GM18951 (cell line): Measurements from ENCODE around the gene ZPR1.

Experiments
- POLR2A ChIP-seq: IDR thresholded peaks from 4 replicates; pipeline ENCODE4 v1.6.1; 2011; ENCODE audit warnings: mild to moderate bottlenecking; ENCODE audit not compliant: insufficient read length, insufficient read depth; ENCODE audit errors: extremely low read depth
- in situ Hi-C: fragments of 300-500 bp; cut with MboI; formaldehyde crosslinking; loops from one replicate; pipeline ENCODE4 v1.12.0; 2022; ENCODE audit warnings: low sequenced_read_pairs, mixed read lengths, inconsistent platforms; ENCODE audit not compliant: unreplicated experiment

The ZPR1 gene

DNA sequence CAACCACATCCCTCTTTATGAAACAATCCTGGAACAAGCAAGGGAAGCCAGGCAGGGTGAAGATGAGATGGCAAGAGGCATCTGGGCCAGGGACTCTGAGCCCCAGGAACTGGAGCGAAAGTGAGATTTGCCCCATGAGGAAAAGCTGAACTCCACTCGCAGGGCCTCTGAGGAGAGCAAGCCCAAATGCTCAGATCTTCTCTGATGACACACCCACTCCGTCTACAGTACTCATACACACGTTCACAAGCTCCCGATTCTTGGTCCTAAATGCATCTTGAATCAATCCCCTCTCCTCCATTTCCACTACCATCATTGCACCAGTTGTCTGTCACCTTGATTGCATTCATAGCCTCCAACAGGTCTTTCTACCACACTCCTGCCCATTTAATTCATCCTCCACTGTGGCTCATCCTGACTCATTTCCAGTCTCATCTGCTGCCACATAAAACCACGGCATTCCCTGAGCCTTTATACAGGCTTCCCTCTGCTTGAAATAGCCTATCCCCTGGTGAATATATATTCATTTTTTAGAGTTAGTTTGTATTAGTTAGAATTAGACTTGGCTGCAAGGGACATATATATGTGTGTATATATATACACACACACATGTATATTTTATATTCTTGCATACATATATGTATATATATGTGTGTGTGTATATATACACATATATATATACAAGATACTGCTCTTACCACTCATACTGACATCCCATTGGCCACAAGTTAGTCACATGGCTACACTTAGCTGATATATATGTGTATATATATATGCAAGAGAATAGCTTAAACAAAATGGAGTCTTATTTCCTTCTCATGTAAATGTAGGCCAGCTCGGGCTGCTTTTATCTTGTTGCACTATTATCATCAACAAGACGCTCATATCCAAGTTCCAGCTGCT lies 5.3 kb upstream of the ZPR1 start:
- no peak for TF ChIP-seq POLR2A
- in situ Hi-C loops, result no loop called here

DNA sequence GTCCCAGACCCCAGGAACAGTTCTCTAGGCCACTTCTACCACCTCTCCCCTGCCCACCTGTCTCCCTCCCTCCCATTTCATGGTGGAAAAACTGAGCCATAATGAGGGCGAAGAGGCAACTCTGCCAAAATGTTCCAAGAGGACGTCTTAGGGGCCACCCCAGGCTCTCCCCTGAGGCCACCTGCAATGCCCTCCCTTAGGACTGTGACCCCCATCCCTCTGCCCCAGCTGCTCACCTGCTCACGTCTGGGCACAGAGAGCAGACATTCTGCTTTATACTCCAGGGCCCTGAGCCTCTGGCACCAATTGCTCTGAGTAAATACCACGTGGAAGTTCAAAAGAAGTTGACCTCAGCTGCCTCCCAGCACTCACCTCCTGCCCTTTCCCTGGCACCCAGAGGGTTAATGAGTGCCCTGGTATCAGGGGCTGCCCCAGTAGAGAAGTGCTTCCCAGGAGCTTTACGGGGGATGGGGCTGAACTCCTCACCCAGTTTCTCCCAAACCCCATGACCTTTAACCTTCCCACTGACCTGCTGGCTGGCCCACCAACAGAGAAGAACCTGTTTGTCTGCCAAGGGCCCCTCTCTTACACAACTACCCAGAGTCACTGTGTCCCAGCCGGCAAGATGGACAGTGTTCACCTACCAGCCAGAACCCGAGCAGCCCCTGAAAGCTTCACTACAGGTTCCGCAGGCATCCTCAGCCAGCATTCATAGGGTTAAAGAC lies 4.5 kb upstream of the ZPR1 start:
- TF ChIP-seq POLR2A, result no peak
- in situ Hi-C loops, result no loop called here

GRCh38 chr11:116791813-116792143 lies 4.0 kb upstream of the ZPR1 start, which contains the start of gene APOA5:
APOA5 (minus strand) TSS chr11:116791879; CDS start chr11:116791860, 19 bp downstream.
- in situ Hi-C loops, result no loop called here
- no peak for TF ChIP-seq POLR2A

DNA sequence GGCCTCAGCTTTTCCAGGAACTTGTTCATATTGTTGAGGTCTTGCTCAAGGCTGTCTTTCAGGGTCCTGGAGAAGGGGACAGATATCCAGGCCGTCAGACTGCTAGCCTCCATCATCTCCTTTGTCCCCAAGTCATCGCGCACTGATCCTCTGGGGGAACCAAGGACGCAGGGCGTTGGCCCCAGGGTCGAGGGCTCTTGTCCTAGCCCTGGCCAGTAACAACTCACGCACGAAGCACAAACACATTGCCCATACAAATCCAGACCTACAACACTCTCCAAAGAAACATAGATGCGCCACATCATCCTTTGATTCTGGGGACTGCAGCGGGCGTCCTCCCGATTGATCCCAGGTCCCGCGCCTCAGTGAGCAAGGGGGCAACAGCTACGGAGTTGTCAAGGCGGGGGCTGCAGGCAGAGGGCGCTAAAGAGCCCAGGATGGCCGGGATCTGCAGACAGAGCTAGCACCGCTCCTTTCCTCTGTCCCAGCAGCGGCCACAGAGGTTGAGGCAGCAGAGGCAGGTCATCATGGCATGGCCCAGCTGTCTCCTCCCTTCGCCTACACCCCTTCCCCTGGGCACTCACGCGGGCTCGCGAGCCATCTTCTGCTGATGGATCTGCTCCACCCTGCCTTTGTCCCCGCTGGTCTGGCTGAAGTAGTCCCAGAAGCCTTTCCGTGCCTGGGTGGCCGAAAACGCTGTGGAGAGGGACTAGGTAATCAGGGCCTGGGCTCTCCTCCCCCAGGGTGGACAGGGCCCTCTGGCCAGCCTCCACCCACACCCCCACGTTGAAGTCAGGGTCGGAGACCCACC lies 3.4 kb upstream of the ZPR1 start:
- TF ChIP-seq POLR2A, result no peak
- in situ Hi-C loops, result no loop called here

DNA sequence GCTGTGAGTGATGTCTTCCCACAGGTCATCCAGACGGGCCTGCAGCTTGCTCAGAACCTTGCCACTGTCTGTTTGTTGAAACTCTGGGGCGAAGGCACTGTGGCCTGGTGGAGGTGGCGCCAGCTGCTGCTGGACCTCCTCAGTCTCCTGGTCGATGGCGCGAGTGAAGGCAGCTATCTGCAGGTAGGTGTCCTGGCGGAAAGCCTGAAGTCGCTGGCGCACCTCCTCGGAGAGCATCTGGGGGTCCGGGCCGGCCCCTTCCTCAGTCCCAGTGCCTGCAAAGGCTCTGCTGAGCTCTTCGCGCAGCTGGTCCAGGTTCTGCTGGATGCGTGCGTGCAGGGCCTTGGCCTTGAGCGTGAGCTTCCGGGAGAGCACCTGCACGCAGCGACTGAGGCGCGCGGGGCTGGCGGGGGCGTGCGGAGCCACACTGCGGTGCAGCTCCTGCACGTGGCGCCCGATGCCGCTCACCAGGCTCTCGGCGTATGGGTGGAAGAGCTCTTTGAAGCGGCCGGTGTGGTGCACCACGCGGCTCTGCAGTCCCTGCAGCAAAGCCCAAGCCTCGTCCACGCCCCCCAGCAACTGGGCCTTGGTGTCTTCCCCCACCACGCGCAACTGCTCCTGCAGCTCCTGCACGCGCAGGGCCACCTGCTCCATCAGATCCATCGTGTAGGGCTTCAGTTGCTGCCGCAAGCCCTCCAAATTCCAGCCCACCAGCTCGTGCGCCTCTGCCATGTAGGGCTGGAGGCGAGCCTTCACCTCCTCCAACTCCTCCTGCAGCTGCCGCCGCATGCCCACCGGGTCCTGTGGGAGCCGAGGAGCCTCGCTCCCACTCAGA lies 2.6 kb upstream of the ZPR1 start:
- in situ Hi-C loops, result no loop called here
- TF ChIP-seq POLR2A, result no peak

DNA sequence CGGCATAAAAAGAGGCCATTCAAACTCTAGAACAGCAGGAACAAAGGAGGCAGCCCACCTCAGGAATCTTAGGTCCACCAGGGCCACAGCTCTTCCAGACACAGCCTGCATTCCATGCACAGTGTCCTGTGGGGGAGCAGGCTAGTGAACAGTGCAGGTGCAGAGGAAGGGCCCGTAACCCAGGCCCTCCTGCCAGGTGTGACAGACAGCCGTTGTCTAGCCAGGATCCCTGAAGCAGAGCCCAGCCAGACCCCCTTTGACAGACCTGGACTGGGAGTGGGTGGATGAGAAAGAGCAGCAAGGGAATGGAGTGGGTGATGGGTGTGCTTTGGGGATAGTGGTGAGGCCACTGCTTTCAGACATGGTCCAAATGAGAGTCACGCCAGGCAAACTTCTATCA lies 1.2 kb upstream of the ZPR1 start:
- in situ Hi-C loops, result no loop called here
- TF ChIP-seq POLR2A, result no peak

DNA sequence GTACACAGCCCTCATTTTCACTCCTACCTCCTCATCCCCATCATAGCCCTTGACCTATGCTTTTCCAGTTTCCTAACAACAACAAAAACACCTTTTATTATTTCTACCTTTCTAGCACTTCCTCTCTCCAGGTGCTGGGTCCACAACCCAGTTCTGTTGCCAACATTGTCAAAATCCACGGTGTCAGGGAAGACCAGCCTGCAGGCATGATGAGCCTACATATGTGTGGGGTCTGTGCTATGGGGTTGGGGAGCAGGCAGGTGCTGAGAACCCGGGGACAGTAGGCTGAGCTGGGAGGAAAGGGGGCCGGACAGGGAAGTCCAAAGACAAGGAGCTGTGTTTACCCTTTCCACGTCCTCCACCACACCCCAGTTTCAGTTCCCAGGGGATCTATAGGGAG lies 711 bp upstream of the ZPR1 start:
- TF ChIP-seq POLR2A, result no peak
- in situ Hi-C loops, result no loop called here

GRCh38 chr11:116787436-116787785 lies 412 bp downstream of the ZPR1 start:
- in situ Hi-C loops, result no loop called here
- TF ChIP-seq POLR2A, result no peak

DNA sequence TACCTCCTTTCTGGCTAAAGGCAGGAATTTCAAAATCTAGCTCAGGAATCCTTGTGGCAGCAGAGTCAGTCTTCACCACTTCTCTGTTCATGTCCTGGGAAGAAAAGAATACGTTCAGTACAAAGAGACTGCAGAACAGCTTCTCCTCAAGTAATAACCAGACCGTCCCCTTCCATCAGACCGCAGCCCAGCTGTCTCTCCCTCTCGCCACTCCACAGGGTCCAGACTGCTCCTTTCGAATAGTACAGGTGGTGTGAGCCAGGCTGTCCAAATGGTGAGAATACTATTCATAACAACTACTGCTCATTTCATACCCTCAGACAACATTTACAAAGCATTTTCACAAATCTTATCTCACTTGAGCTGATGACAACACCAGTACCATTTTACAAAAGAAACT lies 857 bp downstream of the ZPR1 start:
- in situ Hi-C loops, result no loop called here

GRCh38 chr11:116786326-116786725 lies 1.5 kb downstream of the ZPR1 start:
- in situ Hi-C loops, result no loop called here
- TF ChIP-seq POLR2A, result no peak

More for the DNA sequence above, 857 bp downstream of the ZPR1 start:
- TF ChIP-seq POLR2A, result no peak

DNA sequence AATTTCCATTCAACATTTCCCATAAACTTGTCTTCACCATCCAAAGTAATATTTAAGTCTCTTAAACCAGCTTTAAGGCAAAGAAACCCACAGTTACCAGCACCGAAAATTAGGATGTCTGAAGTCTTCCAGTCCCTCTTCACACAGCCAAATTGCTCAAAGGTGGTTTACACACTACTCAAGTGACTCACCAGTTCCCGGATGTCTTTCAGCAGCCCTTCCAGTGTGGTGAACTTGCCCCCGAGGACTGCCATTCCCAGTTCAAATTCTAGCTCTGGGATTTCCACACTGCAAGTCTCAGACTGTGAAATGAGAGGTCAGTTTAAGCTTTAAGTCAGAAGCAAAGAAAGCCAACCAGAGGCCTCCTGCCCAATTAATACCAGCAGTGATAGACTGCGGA lies 5.1 kb downstream of the ZPR1 start:
- TF ChIP-seq POLR2A, result no peak
- in situ Hi-C loops, result no loop called here

DNA sequence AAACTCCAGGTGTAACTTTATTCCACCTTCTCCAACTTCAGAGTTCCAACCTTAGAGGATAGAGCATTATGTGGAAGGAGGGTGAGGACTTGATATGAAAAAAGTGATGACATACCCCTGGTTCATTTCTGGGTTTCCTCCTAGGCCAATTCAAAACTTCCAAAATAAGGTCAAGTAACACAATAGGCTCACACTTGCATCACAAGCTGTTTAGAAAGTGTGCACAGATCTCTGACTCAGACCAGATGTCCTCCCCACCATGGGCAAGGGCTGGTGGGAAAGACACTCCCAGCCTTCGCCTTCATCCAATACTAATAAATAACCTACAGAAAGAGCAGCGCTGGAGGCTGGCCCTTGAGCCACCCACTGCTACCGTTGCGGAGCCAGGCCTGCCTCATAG lies 9.3 kb downstream of the ZPR1 start:
- in situ Hi-C loops, result no loop called here
- no peak for TF ChIP-seq POLR2A

GRCh38 chr11:116777056-116777455 lies 10.8 kb downstream of the ZPR1 start:
- in situ Hi-C loops, result no loop called here

GRCh38 chr11:116776522-116776984 lies 11.3 kb downstream of the ZPR1 start:
- TF ChIP-seq POLR2A, result no peak
- in situ Hi-C loops, result no loop called here

More at GRCh38 chr11:116777056-116777455, 10.8 kb downstream of the ZPR1 start:
- TF ChIP-seq POLR2A, result no peak
